IMR-90 (cell line): ENCODE measurements around the gene CCSER2. TPM values are rescaled to one million over a fixed set of nuclear protein-coding genes. Genes with fewer than 3 reads are reported as not detected.
A peak's percentile ranks its signal among the peaks of the same experiment; 100 is the strongest.

ENCODE experiments used
- ATAC-seq: fragments of 200-7000 bp; cut with Tn5 transposase; 2 replicates; pipeline ENCODE4 v1.9.1; 2020; ENCODE audit warnings: low read depth, mild to moderate bottlenecking, moderate library complexity
- BruUV-seq: library from RNA; stranded (reverse); fragments of 400-500 nt; replicated peaks from 2 replicates; lab custom pipeline; 2021; lab: Mats Ljungman, UMichigan
- CTCF ChIA-PET: fragments of 300-600 bp; formaldehyde crosslinking; extraction: SDS; loops from one replicate; lab custom pipeline; 2021; ENCODE audit warnings: antibody characterized with exemption; lab: Yijun Ruan, JAX
- POLR2A ChIA-PET: fragments of 300-600 bp; sonication (Branson Sonifier 250); formaldehyde crosslinking; loops from one replicate; lab custom pipeline; 2022; ENCODE audit warnings: antibody characterized with exemption; ENCODE audit not compliant: unreplicated experiment; lab: Charles Lee
- DNase-seq: peaks from one replicate; pipeline ENCODE4 v3.0.0; 2013
- H2AFZ ChIP-seq: replicated peaks from 2 replicates; pipeline ENCODE3; 2013; ENCODE audit warnings: low read length, mild to moderate bottlenecking; ENCODE audit not compliant: poor library complexity
- H2AK5ac ChIP-seq: 2 replicates; pipeline ENCODE4 v1.6.1; 2013; ENCODE audit warnings: low read depth, low read length, inconsistent platforms
- H2AK9ac ChIP-seq: replicated peaks from 2 replicates; pipeline ENCODE3; 2013; ENCODE audit warnings: mild to moderate bottlenecking, low read depth, low read length, moderate library complexity; ENCODE audit not compliant: poor library complexity
- H2BK120ac ChIP-seq: 2 replicates; pipeline ENCODE4 v1.6.1; 2013; ENCODE audit warnings: low read depth, low read length, inconsistent platforms
- H2BK15ac ChIP-seq: 3 replicates; pipeline ENCODE4 v1.6.1; 2013; ENCODE audit warnings: low read depth, low read length, inconsistent platforms
- H2BK20ac ChIP-seq: 2 replicates; pipeline ENCODE4 v1.6.1; 2013; ENCODE audit warnings: low read depth, mild to moderate bottlenecking, inconsistent platforms, low read length, moderate library complexity
- H2BK5ac ChIP-seq: 2 replicates; pipeline ENCODE4 v1.6.1; 2013; ENCODE audit warnings: mild to moderate bottlenecking, low read depth, low read length, inconsistent platforms; ENCODE audit not compliant: poor library complexity, severe bottlenecking
- H3K14ac ChIP-seq: replicated peaks from 2 replicates; pipeline ENCODE4 v1.6.1; 2013; ENCODE audit warnings: low read depth, low read length, inconsistent platforms
- H3K18ac ChIP-seq: 2 replicates; pipeline ENCODE4 v1.6.1; 2013; ENCODE audit warnings: low read depth, low read length, control low read depth
- H3K23ac ChIP-seq: 2 replicates; pipeline ENCODE4 v1.6.1; 2013; ENCODE audit warnings: low read depth, low read length, inconsistent platforms
- H3K27ac ChIP-seq: 2 replicates; pipeline ENCODE4 v1.5.1; 2013; ENCODE audit warnings: mild to moderate bottlenecking, control low read depth, low read length; ENCODE audit not compliant: insufficient read depth
- H3K27me3 ChIP-seq: 2 replicates; pipeline ENCODE4 v1.6.1; 2013; ENCODE audit warnings: low read length; ENCODE audit not compliant: control insufficient read depth, insufficient read depth
- H3K36me3 ChIP-seq: 2 replicates; pipeline ENCODE4 v1.6.1; 2013; ENCODE audit warnings: low read length, mixed read lengths; ENCODE audit not compliant: control insufficient read depth, insufficient read depth
- H3K4ac ChIP-seq: 2 replicates; pipeline ENCODE4 v1.6.1; 2013; ENCODE audit warnings: low read depth, low read length, inconsistent platforms
- H3K4me1 ChIP-seq: 2 replicates; pipeline ENCODE4 v1.6.1; 2013; ENCODE audit warnings: low read length, mixed read lengths; ENCODE audit not compliant: control insufficient read depth, insufficient read depth
- H3K4me2 ChIP-seq: 2 replicates; pipeline ENCODE4 v1.6.1; 2013; ENCODE audit warnings: low read depth, mild to moderate bottlenecking, control low read depth, low read length, moderate library complexity
- H3K4me3 ChIP-seq: 2 replicates; pipeline ENCODE4 v1.5.1; 2013; ENCODE audit warnings: low read depth, mild to moderate bottlenecking, control low read depth, low read length, moderate library complexity; ENCODE audit not compliant: insufficient read depth
- H3K56ac ChIP-seq: 2 replicates; pipeline ENCODE4 v1.6.1; 2013; ENCODE audit warnings: low read length, inconsistent platforms; ENCODE audit not compliant: insufficient read depth; ENCODE audit errors: extremely low read depth
- H3K79me1 ChIP-seq, 2 experiments: 2 replicates each; pipeline ENCODE4 v1.6.1; 2013; ENCODE audit warnings: low read length in 2 of 2, inconsistent platforms in 1 of 2, low read depth in 1 of 2
- H3K9ac ChIP-seq: 2 replicates; pipeline ENCODE4 v1.6.1; 2013; ENCODE audit warnings: low read depth, low read length, control low read depth
- H3K9me1 ChIP-seq: 2 replicates; pipeline ENCODE4 v1.6.1; 2013; ENCODE audit warnings: low read length, inconsistent platforms; ENCODE audit not compliant: insufficient read depth
- H3K9me3 ChIP-seq: 2 replicates; pipeline ENCODE4 v1.6.1; 2013; ENCODE audit warnings: low read length; ENCODE audit not compliant: control insufficient read depth, insufficient read depth
- H4K20me1 ChIP-seq: 2 replicates; pipeline ENCODE4 v1.6.1; 2013; ENCODE audit warnings: low read length, inconsistent platforms; ENCODE audit not compliant: insufficient read depth
- H4K5ac ChIP-seq: 2 replicates; pipeline ENCODE4 v1.6.1; 2013; ENCODE audit warnings: mild to moderate bottlenecking, low read depth, low read length, control low read depth
- H4K8ac ChIP-seq, 2 experiments: 2 replicates each; pipeline ENCODE4 v1.6.1; 2013; ENCODE audit warnings: low read depth in 2 of 2, low read length in 2 of 2, control low read depth in 1 of 2, inconsistent platforms in 1 of 2
- H4K91ac ChIP-seq: 2 replicates; pipeline ENCODE4 v1.6.1; 2013; ENCODE audit warnings: low read depth, low read length, inconsistent platforms; ENCODE audit not compliant: insufficient read depth
- BHLHE40 ChIP-seq: fragments of 150-350 bp; IDR thresholded peaks from 2 replicates; pipeline ENCODE4 v1.6.1; 2016; ENCODE audit warnings: mild to moderate bottlenecking, low read depth, low read length
- CEBPB ChIP-seq: IDR thresholded peaks from 2 replicates; pipeline ENCODE4 v1.6.1; 2012; ENCODE audit warnings: low read depth, low read length, improper control_type of control experiment
- CHD1 ChIP-seq: IDR thresholded peaks from 2 replicates; pipeline ENCODE4 v1.6.1; 2012; ENCODE audit warnings: low read depth, low read length, improper control_type of control experiment
- FOS ChIP-seq: fragments of 150-350 bp; IDR thresholded peaks from 2 replicates; pipeline ENCODE4 v1.6.1; 2016; ENCODE audit warnings: low read depth, low read length
- MAFK ChIP-seq: IDR thresholded peaks from 2 replicates; pipeline ENCODE4 v1.6.1; 2012; ENCODE audit warnings: low read depth, low read length, improper control_type of control experiment
- MAZ ChIP-seq: IDR thresholded peaks from 2 replicates; pipeline ENCODE4 v1.6.1; 2012; ENCODE audit warnings: low read depth, mild to moderate bottlenecking, low read length, improper control_type of control experiment, moderate library complexity, borderline replicate concordance
- MXI1 ChIP-seq: IDR thresholded peaks from 2 replicates; pipeline ENCODE4 v1.6.1; 2012; ENCODE audit warnings: low read depth, mild to moderate bottlenecking, low read length, moderate library complexity, borderline replicate concordance
- NFE2L2 ChIP-seq: fragments of 150-350 bp; IDR thresholded peaks from 2 replicates; pipeline ENCODE4 v1.6.1; 2016; ENCODE audit warnings: low read depth, mild to moderate bottlenecking, low read length
- POLR2A ChIP-seq: IDR thresholded peaks from 2 replicates; pipeline ENCODE4 v1.6.1; 2012; ENCODE audit warnings: mild to moderate bottlenecking, low read depth, low read length
- RAD21 ChIP-seq: IDR thresholded peaks from 2 replicates; pipeline ENCODE4 v1.6.1; 2012; ENCODE audit warnings: low read length, improper control_type of control experiment
- RCOR1 ChIP-seq: IDR thresholded peaks from 2 replicates; pipeline ENCODE4 v1.6.1; 2012; ENCODE audit warnings: mild to moderate bottlenecking, low read length, improper control_type of control experiment; ENCODE audit not compliant: insufficient replicate concordance
- RFX5 ChIP-seq: IDR thresholded peaks from 2 replicates; pipeline ENCODE4 v1.8.0; 2012; ENCODE audit warnings: low read depth, mild to moderate bottlenecking, low read length, moderate library complexity
- SMC3 ChIP-seq: fragments of 150-350 bp; IDR thresholded peaks from 2 replicates; pipeline ENCODE4 v1.6.1; 2016; ENCODE audit warnings: low read depth, mild to moderate bottlenecking, antibody characterized with exemption, low read length, moderate library complexity
- WGBS, 2 experiments: methylation state at CpG; one replicate each; pipeline versions ENCODE4 v1.1.5 to v1.1.7; 2013; ENCODE audit warnings: missing lambda C conversion rate in 2 of 2; ENCODE audit not compliant: insufficient read length in 1 of 2; ENCODE audit errors: extremely low coverage in 2 of 2; 5-methylcytosine and 5-hydroxymethylcytosine counted together
- dilution Hi-C: fragments of 300-500 bp; cut with HindIII; formaldehyde crosslinking; loops from one replicate; pipeline ENCODE4 v1.14.3; 2018; ENCODE audit warnings: low sequenced_read_pairs; ENCODE audit not compliant: unreplicated experiment
- in situ Hi-C: fragments of 300-500 bp; cut with MboI; formaldehyde crosslinking; loops from 3 replicates; pipeline ENCODE4 v1.14.3; 2019; ENCODE audit warnings: low sequenced_read_pairs, inconsistent platforms, mixed read lengths
- intact Hi-C: fragments of 100-400 bp; cut with micrococcal nuclease; formaldehyde crosslinking; loops from 2 replicates; pipeline ENCODE4 v1.10.0; 2022
- polyA plus RNA-seq, 3 experiments: library from polyadenylated mRNA; depleted of rRNA; stranded (reverse); fragments of >200 nt; gene quantifications; 2 replicates each; pipeline ENCODE4 v1.2.3, GENCODE V29; 2012; ENCODE audit warnings: low replicate concordance in 1 of 3
- total RNA-seq: library from RNA; depleted of rRNA; stranded (reverse); fragments of >200 nt; gene quantifications from 2 replicates; pipeline ENCODE4 v1.2.3, GENCODE V29; 2012
- TF ChIP-seq, protein P1 (sequence below): fragments of 150-350 bp; IDR thresholded peaks from 2 replicates; pipeline ENCODE4 v1.6.1; 2017; ENCODE audit warnings: mild to moderate bottlenecking, antibody characterized with exemption, low read length, low read depth
- TF ChIP-seq, protein P2 (sequence below): conservative IDR thresholded peaks from 2 replicates; pipeline ENCODE4 v1.5.1; 2012; ENCODE audit warnings: mild to moderate bottlenecking, low read depth, low read length, improper control_type of control experiment
- TF ChIP-seq, protein P3 (sequence below): fragments of 150-350 bp; IDR thresholded peaks from 2 replicates; pipeline ENCODE4 v1.6.1; 2016; ENCODE audit warnings: low read depth, mild to moderate bottlenecking, low read length, moderate library complexity, borderline replicate concordance

CCSER2 gene
- total and polyA plus RNA-seq, 2 of the 4 experiments (the other 2 are of a cell fraction) = 20.4 to 31.7 TPM

DNA sequence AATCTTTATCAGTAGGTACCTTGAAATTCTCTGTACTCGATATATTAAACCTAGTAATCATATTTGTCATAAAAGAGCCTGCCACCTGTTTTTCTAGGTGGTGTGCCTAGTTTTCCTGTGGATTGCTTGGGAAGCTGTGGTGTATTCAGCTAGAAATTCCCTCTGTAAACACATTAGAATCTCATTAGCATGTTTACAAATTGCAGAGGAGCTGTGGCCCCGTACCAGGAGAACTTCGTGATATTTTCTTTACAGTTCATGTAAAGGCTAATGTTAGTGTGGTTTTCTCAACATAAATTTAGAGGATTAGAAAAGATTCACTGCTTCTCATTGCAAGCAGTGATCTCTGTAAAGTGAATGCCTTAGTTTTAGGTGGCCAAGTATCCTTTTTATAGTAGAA, 144.7 kb downstream of the CCSER2 start:
- Histone ChIP-seq H2AK9ac (no peak overlapping the region), H3K36me3 (peaks cover 5% of the 10 kb centered on the region; the same call in 1 of the 2 replicates), H3K18ac (no peak overlapping the region), H2AFZ (no peak overlapping the region), H2AK5ac (no peak overlapping the region), H4K20me1 (no peaks in the 10 kb centered on the region), H4K5ac (no peak overlapping the region), H2BK120ac (no peak overlapping the region), H3K9me3 (no peaks in the 10 kb centered on the region), H3K56ac (no peak overlapping the region), H2BK5ac (peak overlapping the region; percentile 15), H3K14ac (peak overlapping the region; percentile 56), H3K4me2 (peak overlapping the region; percentile 44; the same call in 1 of the 2 replicates), H3K4me1 (no peaks in the 10 kb centered on the region; the same call in 1 of the 2 replicates), H3K4ac (no peak overlapping the region; the same call in 1 of the 2 replicates), H3K9me1 (no peaks in the 10 kb centered on the region), H2BK15ac (no peak overlapping the region), H3K4me3 (no peak overlapping the region), H3K27me3 (no peaks in the 10 kb centered on the region), H3K27ac (no peak overlapping the region), H2BK20ac (no peak overlapping the region), H4K91ac (no peak overlapping the region), H4K8ac (no peak overlapping the region), H3K23ac (no peak overlapping the region), H3K79me1 (peaks cover 8 to 15% of the 10 kb centered on the region in 2 experiments; a peak in 3 of 4 replicates), H3K9ac (no peak overlapping the region)
- no CpG with 5 or more reads among the region's 3 CpGs for WGBS, 2 experiments
- ChIA-PET POLR2A (no interaction called here), CTCF (no interaction called here)
- no peak for DNase-seq
- no peak for ATAC-seq
- no peak for TF ChIP-seq SMC3
- no peak for TF ChIP-seq POLR2A
- no peak for TF ChIP-seq NFE2L2
- TF ChIP-seq RAD21 = no peak
- no peak for TF ChIP-seq MAFK
- TF ChIP-seq RCOR1 = no peak
- TF ChIP-seq, protein P1, sequence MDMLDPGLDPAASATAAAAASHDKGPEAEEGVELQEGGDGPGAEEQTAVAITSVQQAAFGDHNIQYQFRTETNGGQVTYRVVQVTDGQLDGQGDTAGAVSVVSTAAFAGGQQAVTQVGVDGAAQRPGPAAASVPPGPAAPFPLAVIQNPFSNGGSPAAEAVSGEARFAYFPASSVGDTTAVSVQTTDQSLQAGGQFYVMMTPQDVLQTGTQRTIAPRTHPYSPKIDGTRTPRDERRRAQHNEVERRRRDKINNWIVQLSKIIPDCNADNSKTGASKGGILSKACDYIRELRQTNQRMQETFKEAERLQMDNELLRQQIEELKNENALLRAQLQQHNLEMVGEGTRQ = no peak
- TF ChIP-seq, protein P2, sequence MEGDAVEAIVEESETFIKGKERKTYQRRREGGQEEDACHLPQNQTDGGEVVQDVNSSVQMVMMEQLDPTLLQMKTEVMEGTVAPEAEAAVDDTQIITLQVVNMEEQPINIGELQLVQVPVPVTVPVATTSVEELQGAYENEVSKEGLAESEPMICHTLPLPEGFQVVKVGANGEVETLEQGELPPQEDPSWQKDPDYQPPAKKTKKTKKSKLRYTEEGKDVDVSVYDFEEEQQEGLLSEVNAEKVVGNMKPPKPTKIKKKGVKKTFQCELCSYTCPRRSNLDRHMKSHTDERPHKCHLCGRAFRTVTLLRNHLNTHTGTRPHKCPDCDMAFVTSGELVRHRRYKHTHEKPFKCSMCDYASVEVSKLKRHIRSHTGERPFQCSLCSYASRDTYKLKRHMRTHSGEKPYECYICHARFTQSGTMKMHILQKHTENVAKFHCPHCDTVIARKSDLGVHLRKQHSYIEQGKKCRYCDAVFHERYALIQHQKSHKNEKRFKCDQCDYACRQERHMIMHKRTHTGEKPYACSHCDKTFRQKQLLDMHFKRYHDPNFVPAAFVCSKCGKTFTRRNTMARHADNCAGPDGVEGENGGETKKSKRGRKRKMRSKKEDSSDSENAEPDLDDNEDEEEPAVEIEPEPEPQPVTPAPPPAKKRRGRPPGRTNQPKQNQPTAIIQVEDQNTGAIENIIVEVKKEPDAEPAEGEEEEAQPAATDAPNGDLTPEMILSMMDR = no peak
- TF ChIP-seq RFX5 = no peak
- no peak for TF ChIP-seq FOS
- TF ChIP-seq CHD1 = no peak
- TF ChIP-seq, protein P3, sequence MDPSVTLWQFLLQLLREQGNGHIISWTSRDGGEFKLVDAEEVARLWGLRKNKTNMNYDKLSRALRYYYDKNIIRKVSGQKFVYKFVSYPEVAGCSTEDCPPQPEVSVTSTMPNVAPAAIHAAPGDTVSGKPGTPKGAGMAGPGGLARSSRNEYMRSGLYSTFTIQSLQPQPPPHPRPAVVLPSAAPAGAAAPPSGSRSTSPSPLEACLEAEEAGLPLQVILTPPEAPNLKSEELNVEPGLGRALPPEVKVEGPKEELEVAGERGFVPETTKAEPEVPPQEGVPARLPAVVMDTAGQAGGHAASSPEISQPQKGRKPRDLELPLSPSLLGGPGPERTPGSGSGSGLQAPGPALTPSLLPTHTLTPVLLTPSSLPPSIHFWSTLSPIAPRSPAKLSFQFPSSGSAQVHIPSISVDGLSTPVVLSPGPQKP = no peak
- TF ChIP-seq MXI1 = no peak
- TF ChIP-seq BHLHE40 = no peak
- no peak for TF ChIP-seq CEBPB
- no peak for TF ChIP-seq MAZ
- intact Hi-C loops = no loop called here
- no TSS peak for BruUV-seq
- dilution Hi-C loops = no loop called here
- in situ Hi-C loops = no loop called here
